Loucy (cell line): ENCODE data around the gene KCNJ5.

Experiments used
- EZH2phosphoT487 ChIP-seq: fragments of 200-600 bp; IDR thresholded peaks from 2 replicates; pipeline ENCODE4 v1.6.1; 2018; ENCODE audit warnings: antibody characterized with exemption, mild to moderate bottlenecking, moderate library complexity, borderline replicate concordance
- TF ChIP-seq, protein P1 (sequence below): fragments of 200-600 bp; sonication (generic); conservative IDR thresholded peaks from 2 replicates; pipeline ENCODE4 v1.5.1; 2014; ENCODE audit warnings: mild to moderate bottlenecking, antibody characterized with exemption, low read length

DNA sequence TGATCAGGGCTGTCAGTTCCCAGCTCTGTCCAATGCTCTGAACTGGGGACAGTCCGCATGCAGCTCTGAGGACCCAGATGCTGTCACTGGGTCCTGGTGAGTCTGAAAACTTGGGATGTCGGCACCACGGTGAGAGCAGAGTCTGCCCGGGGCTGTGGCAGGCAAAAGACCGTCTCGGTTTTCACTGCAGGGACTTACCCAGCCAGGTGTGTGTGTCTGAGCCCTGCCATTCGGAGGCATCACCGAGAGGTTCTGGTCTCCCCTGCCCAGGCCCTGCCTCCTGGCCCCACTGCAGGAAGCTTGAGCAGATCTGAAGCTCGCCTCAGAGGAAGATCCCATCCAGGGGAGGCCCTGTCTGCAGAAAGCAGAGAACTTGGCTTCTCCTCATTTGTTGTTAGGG, 46.3 kb downstream of the KCNJ5 start:
- TF ChIP-seq, protein P1, sequence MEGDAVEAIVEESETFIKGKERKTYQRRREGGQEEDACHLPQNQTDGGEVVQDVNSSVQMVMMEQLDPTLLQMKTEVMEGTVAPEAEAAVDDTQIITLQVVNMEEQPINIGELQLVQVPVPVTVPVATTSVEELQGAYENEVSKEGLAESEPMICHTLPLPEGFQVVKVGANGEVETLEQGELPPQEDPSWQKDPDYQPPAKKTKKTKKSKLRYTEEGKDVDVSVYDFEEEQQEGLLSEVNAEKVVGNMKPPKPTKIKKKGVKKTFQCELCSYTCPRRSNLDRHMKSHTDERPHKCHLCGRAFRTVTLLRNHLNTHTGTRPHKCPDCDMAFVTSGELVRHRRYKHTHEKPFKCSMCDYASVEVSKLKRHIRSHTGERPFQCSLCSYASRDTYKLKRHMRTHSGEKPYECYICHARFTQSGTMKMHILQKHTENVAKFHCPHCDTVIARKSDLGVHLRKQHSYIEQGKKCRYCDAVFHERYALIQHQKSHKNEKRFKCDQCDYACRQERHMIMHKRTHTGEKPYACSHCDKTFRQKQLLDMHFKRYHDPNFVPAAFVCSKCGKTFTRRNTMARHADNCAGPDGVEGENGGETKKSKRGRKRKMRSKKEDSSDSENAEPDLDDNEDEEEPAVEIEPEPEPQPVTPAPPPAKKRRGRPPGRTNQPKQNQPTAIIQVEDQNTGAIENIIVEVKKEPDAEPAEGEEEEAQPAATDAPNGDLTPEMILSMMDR, result no peak
- TF ChIP-seq EZH2phosphoT487, result no peak
